ENCODE measurements around the gene PPME1.
A peak's percentile ranks its signal among the peaks of the same experiment; 100 is the strongest.

The PPME1 gene

DNA sequence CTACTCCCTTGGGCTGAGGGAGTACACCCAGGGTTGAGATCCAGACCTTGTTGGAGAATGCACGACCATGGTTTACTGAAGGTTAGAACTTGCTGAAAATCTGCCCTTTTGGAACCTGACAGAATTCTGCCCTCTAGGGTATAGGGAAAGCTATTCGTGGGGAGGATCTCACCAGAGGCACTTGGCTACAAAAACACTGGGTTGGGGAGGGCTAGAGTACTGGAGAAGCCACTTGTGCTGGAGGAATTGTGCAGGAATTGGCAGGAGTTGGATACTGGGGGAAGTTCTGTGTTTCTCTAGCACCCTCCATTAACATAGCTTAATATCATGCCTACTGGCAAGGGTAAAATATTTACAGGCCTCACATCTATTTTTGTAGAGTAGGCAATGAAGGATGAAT is 55.8 kb downstream of the PPME1 start:
- DNase-seq (ENCODE audit: low read depth in 2 of 2): no peak

DNA sequence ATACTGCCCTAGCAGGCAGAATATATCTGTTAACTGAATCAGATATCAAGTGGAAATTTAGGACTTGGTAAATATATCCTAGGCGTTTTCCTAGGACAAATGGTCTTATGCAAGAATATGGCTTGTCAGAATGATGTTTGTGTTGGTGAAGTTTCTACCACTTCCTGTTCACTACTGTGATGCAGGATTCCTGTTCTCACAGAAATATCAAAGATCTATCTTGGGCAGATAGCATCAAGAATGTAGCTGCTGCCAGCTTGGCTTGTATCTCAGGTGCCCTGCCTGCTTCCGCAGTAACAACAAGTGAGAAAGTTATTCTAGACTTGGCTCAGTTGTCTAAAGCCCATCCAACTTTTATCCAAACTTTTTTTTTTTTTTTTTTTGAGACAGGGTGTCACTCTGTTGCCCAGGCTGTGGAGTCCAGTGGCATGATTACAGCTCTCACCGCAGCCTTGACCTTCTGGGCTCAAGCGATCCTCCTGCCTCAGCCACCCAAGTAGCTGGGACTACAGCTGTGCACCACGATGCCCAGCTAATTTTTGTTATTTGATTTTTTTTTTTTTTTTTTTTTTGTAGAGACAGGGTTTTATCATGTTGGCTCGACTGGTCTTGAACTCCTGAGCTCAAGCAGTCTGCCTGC is 61.3 kb downstream of the PPME1 start:
- DNase-seq (ENCODE audit: low read depth in 2 of 2): no peak

DNA sequence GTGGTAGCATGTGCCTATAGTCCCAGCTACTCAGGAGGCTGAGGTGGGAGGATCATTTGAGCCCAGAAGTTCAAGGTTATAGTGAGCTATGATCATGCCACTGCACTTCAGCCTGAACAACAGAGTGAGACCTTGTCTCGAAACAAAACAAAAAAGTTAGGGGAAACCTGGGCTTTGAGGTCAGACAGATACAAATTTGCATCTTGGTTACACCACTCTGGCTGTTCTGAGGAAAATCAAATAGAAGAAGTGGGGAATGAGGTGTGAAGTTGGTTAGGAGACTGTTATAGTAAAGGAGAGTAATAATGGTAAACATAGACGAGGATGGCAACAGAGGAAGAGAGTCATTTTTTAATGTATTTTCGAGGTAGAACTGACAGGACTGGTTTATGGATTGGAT is 62.6 kb downstream of the PPME1 start:
- no peak for DNase-seq (ENCODE audit: low read depth in 2 of 2)

DNA sequence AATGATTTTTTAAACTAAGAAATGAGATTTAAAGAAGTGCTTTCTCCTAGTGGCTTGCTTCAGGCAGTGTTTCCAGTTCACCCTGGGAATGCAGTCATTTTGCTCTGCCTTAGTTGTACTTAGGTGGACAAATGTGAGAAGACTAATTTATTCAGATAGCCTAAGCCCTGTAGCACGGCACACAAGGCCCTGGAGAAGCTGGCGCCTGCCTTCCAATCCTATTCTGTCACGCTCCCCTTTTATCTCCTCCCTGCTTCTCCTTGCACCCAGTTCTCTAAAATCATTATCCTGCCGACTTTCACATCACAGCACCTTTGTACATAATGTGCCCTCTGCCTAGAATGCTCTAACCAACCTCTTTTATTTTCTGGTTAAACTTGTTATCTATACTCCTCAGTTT is 64.0 kb downstream of the PPME1 start:
- DNase-seq (ENCODE audit: low read depth in 2 of 2): no peak

DNA sequence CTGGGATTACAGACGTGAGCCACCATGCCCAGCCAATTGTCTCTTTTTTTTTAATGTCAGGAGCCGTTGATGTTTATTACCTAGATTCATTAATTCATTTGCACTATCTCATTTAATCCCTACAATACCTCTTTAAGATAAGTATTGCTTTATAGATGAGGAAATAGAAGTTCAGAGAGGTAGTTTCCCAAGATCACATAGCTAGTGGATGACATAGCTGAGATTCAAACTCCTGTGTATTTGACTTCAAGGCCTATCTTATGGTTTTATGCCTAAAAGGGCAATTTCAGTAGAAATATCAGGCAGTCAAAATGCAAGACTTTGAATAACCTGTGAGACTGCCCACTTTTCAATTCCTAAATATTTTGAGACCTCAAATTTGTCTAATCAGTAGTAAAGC is 66.5 kb downstream of the PPME1 start:
- DNase-seq (ENCODE audit: low read depth in 2 of 2): no peak

DNA sequence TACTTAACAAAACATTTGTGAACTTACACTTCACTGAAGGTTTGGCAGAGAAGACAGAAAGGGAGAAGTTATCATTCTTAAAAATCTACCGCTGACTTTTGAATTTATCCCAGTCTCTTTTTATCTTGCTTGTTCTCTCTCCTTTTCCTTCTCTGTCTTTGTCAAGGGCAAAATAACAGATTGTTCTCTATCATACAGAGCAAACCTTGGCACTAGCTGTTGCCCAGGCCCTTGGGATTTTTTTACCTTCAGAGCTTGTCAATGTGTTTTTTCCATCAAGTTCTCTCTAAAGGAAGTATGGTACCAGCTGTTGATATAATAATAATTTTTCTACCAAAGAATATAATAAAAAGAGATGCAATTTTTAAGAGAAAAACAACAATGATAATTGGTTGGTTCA is 67.2 kb downstream of the PPME1 start:
- DNase-seq (ENCODE audit: low read depth in 2 of 2): no peak

DNA sequence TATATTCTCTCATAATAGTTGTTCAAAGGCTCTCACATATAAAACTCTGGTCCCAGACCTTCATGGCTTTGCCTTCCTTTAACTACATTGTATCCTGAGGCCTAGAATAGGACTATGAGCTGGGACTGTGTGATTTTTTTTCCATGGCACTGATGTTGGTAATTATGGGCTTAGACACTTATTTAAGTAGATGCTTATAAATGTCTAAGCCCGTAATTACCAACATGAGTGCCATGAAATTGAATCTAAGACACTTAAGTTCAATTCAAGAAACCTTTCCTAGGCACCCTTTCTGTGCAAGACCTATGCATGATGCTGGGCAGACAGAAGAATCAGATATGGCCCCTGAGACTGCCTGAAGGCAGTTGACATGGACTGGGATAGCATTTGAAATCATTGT is 77.4 kb downstream of the PPME1 start:
- DNase-seq (ENCODE audit: low read depth in 2 of 2): no peak

DNA sequence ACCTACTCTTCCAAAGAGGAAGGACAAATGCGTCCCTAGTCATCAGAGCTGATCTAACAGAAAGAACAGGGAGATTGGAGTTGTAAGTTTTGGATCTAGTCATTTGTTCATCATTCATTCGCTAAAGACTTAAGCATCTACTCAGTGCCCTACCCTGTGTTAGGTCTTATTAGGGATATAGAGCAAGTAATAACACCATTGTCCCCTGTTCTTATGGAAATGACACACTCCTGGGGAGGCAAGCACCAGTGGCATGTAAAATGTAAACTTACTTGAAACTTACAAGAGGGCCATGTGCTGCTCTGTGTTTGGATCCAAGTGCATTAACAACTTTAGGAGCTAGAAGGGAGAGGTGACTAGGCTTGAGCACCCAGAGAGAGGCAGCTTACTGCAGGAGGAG is 78.4 kb downstream of the PPME1 start:
- no peak for DNase-seq (ENCODE audit: low read depth in 2 of 2)

DNA sequence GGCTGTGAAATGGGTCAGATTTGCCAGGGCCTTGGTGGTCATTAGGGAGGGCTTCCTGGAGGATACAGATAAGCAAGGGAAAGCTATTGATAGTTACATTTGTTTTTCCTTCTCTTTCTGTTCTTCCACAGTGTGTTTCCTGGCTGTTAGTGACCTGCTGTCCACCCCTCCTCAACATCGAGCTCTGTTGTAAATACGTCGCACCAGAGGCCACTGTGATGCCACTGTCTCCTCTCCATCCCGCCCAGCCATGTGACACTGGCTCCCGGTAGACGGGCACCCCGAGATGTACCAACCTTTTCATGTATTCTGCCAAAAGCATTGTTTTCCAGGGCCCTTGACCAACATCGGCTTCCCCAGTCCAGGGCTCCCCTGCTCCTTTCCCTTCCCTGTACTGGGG is 82.3 kb downstream of the PPME1 start:
- no peak for DNase-seq (ENCODE audit: low read depth in 2 of 2)

DNA sequence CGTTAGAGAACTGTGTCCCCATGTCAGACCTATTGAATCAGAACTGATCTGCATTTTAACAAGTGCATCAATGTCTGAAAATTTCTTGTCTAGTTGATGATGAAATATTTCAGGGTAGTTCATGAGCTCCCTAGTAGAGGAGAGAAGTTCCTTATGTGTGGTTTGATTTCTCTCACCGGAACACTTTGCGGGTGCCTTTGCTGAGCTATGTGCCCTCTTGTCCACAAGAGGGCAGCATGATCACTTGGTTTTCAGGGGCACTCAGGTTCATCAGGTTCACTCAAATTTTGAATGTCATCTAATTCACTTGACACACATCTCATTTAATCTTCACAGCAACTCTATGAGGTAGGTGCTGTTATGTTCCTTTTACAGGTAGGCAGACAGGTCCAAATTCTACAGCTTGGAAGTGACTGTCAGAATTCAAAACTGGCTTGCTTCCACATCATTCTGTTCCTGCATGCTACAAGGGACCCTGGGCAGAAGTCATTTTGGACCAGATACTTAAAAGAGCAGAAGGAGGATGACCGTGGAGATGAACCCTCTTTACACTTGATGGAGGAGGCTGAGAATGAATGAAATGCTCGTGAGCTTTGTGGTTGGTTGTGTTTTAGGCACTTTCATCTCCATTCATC is 84.8 kb downstream of the PPME1 start:
- peak; percentile 13 to 21 for DNase-seq (ENCODE audit: low read depth in 2 of 2)

DNA sequence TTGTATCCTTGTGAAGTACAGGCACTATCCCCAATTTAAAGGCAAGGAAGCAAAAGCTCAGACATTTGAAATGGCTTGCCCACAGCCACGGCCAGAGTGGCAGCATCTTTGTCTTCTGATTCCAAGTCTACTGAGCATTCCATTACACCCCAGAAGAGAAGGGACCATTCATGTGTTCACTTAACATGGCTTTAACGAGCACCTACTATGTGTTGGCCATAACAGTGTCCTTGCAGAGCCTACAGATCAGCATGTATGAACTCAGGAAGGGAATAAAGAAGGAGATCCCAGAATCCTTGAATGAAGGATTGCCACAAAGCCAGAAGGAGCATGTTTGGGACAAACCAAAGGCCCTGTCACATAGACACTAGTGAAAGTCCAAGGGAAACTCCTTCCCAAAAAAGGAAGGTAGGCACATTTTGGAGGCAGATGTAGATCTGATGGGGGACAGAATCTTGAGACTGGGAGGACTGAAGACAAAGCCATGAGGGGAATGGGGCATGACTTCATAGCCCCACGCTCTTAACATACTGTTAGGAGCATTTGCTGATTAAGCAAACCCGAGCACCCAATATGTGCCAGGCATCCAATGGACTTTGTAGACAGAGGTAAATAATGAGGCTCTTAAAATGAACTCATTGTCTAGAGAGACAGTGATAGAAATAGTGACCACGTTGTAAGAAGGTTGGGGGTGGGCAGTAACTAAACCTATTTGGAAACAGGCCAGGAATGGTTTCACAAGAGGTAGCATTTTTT is 85.5 kb downstream of the PPME1 start:
- no peak for DNase-seq (ENCODE audit: low read depth in 2 of 2)

DNA sequence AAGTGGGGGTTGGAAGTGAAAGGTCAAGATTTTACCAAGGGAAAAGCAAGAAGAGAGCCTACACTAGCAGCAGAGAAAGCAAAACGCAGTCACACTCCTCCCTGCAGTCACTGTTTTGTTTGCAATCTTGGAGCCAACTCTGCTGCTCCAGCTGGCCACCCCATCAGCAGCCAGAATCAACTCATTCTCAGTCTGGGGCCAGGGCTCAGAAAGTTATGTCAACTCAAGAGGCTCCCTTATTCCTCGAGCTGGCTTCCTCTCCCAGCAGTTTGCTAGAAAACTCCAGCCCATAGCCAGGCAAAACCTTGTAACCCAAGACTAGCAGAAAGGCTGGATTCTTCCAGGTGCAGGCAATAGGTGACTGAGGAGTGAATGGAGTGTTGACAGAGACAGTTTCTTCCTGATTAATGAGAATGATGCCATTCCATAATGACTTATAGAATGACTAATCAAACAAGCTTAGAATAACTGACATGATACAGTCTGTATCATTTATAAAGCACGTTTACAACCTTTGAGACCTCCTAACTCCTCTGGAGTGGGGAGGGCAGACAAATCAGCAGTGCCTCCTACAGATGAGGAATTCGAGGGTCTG is 87.0 kb downstream of the PPME1 start:
- DNase-seq (ENCODE audit: low read depth in 2 of 2): no peak

DNA sequence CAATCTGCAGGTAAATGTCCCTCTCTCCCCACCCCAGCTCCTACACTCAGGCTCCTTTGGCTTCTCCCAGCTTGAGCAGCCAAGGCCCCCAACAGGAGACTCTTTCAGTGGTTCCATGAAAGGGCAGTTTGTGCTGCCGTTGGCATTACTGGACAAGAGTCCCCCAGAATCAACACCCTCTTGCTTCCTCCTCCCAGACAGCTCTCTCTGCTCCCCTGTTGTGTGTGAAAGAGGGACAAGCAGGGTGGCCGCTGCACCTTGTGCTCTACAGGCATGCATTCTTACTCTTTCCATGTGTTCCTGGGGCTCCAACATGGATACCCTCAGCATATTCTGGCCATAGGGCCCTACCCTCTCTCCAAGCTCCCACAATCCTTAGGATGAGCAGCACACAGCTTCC is 91.6 kb downstream of the PPME1 start:
- DNase-seq (ENCODE audit: low read depth in 2 of 2): no peak

DNA sequence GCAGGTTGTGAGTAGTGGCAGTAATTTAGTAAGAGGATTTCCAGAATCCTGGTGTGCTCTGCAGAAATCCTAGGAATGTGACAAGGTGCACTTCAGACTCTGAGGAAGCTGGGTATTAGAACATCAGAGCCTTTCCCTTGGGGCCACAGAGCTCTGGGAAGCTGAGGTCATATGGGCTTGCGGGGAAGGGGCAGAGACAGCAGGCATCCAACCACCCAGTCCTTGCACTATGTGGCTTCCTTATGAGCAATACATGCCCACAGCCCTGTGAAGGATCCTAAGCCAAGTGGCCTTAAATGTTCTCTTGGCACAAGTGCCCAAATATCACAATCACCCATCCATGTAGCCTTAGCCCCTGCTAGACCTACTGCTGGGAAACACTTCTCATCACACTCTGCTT is 94.2 kb downstream of the PPME1 start:
- DNase-seq (ENCODE audit: low read depth in 2 of 2): no peak

DNA sequence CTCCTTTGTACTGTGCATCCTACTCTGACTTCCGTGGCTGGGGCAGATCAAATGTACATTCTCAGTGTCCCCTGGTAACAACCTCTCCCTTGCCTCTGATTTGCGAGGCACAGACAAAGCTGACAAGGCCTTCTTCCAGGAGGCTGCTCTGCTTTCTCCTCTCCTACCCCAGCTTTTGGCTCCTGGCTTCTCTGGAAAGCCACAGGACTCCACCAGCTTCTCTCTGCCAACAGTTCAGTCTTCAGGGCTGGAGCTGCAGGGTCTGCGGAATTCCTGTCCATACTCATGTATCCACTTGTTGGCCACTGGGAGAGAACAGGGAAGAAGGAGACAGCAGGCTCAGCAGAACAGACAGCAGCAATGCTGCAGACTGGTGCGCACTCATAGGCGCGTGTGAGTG is 95.9 kb downstream of the PPME1 start:
- no peak for DNase-seq (ENCODE audit: low read depth in 2 of 2)

DNA sequence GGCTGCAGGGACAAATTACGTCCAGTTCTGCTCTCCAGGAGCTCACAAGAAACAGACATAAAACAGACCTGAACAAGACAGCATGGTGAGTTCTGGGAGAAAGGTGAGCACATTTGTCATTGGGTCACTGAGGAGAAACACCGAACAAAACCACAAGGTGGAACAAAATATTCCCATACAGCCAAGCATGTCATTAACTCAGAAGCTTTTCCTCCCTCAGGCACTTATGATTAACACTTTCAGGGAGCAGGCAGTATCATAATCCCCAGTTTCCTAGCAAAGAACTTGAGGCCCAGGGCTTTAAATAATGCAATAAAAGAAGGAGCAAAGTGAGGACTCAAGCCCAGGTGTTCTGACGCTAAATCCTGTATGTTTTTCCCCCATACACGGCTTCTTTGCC is 97.4 kb downstream of the PPME1 start:
- DNase-seq (ENCODE audit: low read depth in 2 of 2): no peak

DNA sequence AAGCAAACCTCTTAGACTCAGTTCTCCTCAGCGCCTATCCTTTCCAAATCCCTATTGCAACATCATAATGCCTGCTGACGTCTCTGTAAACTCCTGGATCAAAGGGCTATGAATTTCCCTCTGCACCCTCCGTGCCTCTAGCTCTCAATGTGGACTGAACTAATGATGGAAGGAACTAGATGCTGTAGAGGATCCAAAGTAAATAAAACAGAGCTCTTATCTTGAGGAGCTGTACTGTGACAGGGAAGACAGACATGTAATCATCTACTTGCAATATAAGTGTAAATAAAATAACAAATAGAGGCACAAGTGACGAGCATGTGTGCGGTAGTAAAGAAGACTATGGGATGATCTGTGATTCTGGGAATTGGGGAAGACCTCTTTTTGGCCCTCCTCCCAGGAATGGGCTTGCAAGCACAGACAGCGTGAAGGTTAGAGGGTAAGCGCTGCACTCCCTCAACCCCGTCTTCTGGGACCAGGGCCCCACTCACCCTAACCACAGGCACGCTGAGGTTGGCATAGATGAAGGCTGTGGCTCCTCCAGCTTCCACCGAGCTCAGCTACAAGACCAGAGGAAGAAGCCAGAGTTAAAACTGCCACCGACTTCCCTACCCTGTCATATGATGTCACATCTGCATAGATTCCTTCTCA is 98.2 kb downstream of the PPME1 start:
- DNase-seq (ENCODE audit: low read depth in 2 of 2): no peak

DNA sequence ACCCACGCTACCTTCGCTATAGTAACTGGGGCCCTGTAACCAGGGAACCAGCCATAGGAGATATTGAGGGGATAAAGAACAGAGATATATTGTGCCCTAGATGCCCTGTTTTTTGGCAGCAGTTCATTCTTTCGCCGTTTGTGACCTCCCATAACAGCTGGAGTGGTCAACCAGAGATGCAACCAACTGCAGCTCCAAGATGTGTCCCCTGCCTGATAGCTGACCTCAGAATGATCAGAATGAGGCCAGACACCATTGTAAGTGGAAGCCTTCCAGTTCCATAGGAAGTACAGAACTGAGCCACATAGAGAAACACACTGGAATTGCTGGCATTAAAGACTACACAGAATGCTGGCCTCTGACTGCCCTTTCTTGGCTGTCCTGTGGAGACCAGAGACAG is 101.2 kb downstream of the PPME1 start:
- DNase-seq (ENCODE audit: low read depth in 2 of 2): no peak

DNA sequence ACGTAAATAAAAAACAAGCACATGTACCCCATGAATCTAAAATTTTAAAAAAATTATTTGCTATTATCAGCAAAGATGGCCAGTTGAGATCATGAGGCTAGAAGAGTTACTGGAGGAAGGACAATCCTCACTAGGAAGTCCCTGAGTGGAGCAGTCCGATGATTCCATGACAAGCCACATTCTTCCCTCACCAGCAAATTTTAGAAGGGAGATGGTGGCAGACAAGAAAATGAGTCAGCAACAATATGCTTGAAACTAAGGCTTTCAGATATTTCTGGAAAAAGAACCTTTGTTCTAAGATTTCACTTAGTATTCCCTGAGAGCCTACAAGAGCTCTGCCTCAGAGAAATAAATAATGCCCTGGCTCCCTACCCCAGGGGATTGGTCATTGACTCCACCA is 105.5 kb downstream of the PPME1 start:
- DNase-seq (ENCODE audit: low read depth in 2 of 2): no peak

DNA sequence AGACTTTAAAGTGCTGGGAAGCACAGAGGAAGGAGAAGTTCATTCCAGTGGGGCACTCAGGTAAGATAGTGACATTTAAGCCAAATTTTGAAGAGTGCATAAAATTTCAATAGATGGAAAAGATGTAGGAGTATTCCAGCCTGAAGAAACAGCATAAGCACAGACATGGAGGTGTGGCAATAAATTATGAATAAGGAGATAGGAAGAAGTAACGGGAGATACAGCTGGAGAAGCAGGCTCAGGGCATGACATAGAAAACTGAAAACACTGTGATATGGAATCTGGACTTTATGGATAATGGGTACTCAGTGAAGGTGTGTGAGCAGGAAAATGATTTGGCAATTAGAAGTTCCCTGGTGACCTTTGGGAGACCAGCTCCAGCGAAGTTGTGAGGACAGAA is 107.0 kb downstream of the PPME1 start:
- no peak for DNase-seq (ENCODE audit: low read depth in 2 of 2)

DNA sequence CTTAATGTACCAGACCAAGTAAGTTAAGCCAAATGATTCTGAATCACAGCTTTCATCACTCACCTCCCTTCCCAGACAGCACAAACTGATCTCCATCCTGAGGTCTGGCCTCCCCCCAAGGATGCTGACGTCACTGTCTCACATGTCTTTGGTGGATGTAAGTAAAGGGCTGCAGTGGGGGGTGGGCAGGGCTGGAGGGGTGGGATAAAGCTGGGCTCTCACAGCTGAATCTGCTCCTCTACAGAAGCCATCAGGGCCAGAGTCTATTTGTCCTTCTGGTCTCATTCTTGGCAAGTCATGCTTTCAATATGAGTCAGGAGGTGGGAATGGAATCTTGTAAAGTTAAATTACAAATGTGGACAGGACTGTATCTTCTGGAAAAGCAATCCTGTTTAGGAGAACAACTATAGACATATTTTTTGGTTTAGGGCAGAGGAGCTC is 107.7 kb downstream of the PPME1 start:
- DNase-seq (ENCODE audit: low read depth in 2 of 2): no peak

DNA sequence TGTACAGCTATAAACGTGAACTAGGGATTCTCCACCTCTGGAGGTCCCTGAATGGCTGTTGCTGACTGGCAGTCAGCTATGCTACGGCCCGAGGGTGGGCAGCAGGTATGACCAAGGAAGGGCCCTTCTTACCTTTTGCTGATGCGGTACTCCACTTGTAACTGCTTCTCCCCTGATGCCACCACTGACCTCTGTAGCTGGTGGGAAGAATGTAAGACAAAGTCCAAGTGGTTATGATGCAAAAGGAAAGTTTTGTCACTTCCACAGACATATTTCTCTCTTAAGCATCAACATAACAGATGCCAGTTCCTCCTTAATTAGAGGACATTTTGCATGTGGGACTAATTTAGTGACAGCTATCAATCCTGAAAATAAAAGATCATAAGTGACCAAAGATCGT is 108.2 kb downstream of the PPME1 start:
- no peak for DNase-seq (ENCODE audit: low read depth in 2 of 2)
